Dermis blood vessel endothelial cell (primary cell): Measurements from ENCODE around the gene LRRC61. TPM values are rescaled to one million over a fixed set of nuclear protein-coding genes. Genes with fewer than 3 reads are reported as not detected.
"Not testable (repeated sequence)": the region's sequence is repeated elsewhere in the genome, so short reads cannot be mapped to it uniquely, and the experiment has no call there.

ENCODE experiments used
- DNase-seq: peaks from one replicate; pipeline ENCODE4 v3.0.0; 2010
- total RNA-seq: library from RNA; depleted of rRNA; stranded (reverse); fragments of >200 nt; gene quantifications from 2 replicates; pipeline ENCODE4 v1.2.3, GENCODE V29; 2014

Gene LRRC61, protein sequence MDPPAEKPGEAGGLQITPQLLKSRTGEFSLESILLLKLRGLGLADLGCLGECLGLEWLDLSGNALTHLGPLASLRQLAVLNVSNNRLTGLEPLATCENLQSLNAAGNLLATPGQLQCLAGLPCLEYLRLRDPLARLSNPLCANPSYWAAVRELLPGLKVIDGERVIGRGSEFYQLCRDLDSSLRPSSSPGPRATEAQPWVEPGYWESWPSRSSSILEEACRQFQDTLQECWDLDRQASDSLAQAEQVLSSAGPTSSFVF
- total RNA-seq = 5.4 and 18.0 TPM in 2 replicates

DNA sequence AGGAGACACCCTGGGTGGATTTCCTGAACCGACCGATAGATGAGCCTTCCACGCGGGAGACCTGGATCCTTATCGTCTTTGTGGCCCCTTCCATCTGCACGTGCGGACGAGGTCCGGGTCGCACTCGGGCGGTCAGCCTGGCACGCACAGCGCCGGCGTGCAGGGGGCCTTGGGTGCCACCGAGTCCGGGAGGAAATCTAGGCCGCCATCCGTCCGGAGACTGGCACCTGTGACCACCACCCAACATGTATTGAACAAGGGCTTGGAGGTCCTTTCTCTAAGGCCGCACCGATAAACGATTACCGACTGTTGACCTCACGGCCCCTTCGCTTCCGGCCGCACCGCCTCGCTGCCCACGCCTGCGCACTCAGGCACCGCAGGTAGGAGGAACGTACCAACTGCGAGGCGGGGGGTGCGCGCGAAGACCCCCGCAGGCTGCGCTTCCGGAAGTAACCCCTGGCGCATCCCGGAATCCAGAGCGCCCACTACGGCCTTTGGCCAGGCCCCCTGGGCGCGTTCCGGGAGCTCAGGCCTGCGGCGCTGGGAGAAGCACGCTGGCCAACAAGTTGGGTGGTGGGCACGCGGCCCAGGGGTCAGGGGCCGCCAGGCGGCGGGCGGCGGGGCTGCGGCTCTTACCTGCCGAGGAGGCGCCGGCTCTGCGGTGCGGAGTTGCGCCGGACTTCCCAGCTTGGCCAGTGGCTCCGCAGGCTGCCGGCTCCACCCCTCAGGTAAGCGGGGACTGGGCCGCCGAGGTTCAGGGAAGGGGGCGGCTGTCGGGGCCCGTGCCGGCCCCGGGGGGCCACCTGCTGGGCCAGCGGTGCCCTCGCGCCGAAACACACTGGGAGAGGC, at the start of gene LRRC61, which contains the start of gene ACTR3C:
TSS of gene LRRC61 (plus strand) at position 523 of the 849 bp plus-strand sequence. CDS start 13,507 bp downstream, outside the sequence.
TSS of gene ACTR3C (minus strand) at position 713 of the 849 bp plus-strand sequence. CDS start 28,249 bp downstream, outside the sequence.
- peak; percentile 48 for DNase-seq

DNA sequence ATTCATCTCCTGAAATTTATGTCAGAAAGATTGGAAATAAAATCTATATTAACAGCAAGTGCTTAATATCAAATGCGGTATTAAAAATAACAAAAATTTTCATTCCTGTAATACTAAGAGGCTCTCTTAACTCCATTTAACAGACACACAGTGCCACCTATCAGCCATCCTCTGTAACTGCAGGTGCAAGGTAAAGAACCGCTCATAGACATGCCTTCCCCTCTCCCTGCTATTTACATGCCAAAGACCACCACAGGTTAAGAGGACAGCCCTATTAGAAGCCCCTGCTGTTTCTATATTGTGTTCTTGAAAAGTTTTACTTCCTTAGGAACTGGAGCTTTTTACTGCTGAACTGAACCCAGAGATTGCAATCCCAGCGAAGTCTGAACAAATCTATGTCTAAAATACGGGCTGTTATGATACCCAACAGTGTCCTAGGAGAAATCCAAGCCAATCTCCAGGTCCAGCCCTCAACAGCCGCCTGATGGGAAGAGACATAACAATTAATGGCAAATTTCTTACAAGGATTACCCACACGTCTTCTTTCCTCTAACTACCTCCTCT, 46.9 kb upstream of the LRRC61 start:
- peak; percentile 48 for DNase-seq

GRCh38 chr7:150278383-150278782, 44.8 kb upstream of the LRRC61 start:
- not testable (repeated sequence) for DNase-seq

GRCh38 chr7:150281681-150282403, 41.3 kb upstream of the LRRC61 start:
- not testable (repeated sequence) for DNase-seq

- not testable (repeated sequence) for DNase-seq
Measured at GRCh38 chr7:150283111-150283510, 40.0 kb upstream of the LRRC61 start.

GRCh38 chr7:150283608-150284007, 39.5 kb upstream of the LRRC61 start:
- not testable (repeated sequence) for DNase-seq

DNA sequence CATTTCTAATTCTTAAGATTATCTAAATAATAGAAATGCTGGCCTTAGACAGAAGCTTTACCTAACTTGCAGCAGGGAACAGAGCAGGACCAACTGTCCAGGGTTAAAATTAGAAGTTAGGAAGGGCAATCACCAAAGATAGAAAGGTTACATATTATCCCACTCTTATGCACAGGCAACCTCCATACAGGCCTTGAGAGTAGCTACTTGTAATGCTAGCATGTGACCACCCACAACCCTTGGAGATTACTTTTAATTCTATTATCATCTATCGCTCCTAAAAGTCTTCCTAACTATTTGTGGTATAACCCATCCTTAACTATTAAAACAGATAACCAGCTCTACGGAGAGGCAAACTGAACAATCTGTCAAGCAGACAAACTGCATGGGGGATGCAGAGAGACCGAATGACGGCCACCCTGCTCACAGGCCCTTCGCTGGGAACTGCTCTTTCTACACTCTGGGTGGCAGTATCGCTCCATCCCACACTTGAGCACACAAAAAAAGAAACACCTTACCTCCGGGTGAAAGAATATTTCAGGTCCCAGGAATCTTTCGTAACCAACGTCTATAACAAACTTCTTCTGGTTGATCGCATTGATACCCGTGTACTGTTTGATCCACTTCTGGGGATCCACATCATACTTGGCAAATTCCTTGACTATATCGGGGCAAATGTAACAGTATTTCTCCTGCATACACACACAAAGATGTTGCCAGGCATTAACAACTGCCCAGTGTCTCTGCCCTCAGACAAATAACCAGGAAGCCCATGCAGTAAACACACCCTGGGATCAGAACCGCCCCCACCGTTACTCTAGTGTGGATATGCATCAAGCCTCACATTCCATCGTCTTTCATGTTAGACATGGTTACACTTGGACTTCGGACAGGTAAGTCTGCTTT, 37.1 kb upstream of the LRRC61 start:
- DNase-seq = peak; percentile 39

DNA sequence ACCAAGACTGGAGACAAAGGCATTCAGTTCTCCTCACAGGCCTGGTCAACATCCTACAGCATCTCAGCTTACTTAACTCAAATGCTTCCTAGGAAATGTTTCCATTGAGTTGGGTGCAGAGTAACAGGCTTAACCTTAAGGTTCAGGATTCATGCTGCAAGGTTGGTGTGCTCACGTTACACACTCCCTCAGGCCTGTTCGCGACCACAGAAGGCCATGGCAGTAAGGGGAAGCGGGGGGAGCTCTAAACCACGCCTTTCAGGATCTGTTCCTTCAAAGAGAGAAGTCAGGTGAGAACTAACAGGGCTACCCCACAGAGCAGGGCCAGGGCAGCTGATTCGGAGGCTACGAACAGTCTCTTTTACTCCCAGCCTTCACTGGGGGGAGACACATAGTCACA, 35.3 kb upstream of the LRRC61 start:
- DNase-seq = not testable (repeated sequence)

DNA sequence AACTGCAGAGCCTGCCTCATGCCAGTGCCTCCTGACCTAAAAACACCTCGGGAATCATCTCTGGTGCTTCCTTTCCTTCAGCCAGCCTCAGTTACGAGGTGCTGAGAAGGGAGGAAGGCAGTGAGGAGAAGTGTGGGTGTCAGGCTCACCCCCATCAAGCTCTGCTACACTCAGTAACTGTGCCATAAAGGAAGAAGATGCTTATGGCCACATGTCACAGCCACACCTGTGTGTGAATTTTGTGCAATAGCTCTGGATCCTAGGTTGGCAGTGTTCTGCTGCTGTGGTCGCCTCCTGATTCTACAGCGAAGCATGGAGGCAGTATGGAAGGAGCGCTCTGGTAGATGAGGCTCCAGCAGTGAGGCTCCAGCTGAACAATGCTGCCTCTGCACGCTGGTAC, 34.3 kb upstream of the LRRC61 start:
- DNase-seq = not testable (repeated sequence)

DNA sequence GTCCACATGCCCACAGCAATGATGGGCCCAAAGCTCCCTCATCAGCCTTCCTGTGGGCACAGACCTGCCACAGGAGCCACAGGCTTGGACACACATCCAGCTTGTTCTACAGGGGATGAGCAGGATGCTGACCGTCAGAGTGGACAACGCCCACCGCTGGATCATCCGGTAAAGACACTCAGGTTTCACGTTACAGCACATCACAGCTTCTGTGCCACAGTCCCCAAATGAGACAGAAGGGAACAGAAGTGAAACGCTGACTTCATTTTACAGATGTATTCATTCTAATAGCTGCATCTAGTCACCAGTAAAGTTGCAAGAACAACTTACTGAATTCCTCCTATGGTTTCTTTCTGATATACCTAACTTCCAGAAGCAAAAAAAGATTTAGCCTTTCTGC, 32.8 kb upstream of the LRRC61 start:
- not testable (repeated sequence) for DNase-seq

DNA sequence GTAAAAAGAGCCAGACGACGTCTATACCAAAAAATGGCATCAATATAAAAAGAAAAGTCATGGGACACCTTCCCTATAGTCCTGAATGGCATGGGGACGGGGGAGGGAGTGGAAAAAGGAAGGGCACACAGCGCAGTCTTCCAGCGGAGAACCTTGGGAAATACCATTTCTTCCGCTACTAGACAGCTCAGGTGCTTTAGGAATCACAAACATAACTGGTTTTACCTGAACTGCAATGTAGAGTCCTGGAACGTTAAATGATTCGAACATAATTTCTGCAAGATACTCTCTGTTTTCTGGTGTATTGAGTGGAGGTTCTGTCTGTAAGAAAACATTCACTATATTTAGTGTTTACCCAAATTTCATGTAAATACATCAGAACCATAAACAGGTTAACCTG, 28.1 kb upstream of the LRRC61 start:
- not testable (repeated sequence) for DNase-seq

- not testable (repeated sequence) for DNase-seq
Measured at GRCh38 chr7:150295614-150296013, 27.5 kb upstream of the LRRC61 start.

GRCh38 chr7:150296802-150297201, 26.4 kb upstream of the LRRC61 start:
- DNase-seq = not testable (repeated sequence)

DNA sequence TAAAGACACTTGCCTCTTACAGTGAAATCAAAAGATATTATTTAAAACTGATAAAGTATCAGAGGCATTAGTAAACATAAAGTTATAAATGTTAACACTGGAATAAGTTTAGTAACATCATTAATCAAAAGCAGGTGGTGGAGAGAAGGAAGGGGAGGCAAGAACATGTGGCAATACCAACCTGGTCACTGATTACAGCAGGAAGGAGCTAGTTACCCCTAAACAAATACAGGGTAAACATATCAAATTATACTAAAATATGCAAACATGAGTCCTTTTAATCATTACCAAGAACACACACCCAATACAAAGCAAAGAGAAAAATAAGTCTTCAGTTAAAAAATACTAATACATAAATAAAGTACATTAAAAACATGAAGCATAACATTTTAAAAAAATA, 25.2 kb upstream of the LRRC61 start:
- not testable (repeated sequence) for DNase-seq

DNA sequence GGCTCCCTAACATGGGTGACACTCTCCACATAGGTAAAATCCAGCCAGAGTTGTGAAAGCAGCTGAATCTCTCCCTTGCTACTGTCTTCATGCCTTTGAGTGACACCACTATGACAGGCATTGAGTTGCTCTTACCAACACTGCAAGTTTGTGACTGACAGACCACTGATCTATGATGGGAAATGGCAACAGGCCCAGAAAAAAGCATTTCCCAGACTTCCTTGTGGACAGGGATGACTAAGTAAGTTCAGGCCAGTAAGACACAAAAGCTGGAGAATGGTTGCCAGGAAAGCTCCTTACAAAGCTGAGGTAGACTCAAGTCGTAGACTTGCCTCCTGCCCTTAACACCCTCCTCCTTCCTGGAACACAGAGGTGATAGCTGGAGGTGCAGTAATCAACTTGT, 20.2 kb upstream of the LRRC61 start:
- peak; percentile 67 for DNase-seq

- not testable (repeated sequence) for DNase-seq
Measured at GRCh38 chr7:150304499-150305258, 18.5 kb upstream of the LRRC61 start.

GRCh38 chr7:150305259-150305902, 17.8 kb upstream of the LRRC61 start:
- not testable (repeated sequence) for DNase-seq

- not testable (repeated sequence) for DNase-seq
Measured at GRCh38 chr7:150305903-150306284, 17.3 kb upstream of the LRRC61 start.

DNA sequence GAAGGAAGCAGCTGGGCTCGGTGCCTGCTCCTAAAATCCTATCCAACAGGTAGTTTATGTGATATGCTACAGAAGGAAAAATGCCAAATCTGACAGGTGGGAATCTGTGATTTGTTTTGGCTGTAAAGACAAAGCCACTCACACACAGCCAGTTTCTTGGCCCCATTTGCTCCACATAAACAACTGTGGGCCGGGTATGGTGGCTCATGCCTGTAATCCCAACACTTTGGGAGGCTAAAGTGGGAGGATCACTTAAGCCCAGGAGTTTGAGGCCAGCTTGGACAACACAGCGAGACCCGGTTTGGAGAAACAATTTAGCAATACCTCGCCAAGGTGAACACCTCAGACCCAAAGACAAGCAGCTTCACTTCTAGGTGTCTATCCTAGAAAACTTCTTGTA, 16.8 kb upstream of the LRRC61 start:
- not testable (repeated sequence) for DNase-seq

DNA sequence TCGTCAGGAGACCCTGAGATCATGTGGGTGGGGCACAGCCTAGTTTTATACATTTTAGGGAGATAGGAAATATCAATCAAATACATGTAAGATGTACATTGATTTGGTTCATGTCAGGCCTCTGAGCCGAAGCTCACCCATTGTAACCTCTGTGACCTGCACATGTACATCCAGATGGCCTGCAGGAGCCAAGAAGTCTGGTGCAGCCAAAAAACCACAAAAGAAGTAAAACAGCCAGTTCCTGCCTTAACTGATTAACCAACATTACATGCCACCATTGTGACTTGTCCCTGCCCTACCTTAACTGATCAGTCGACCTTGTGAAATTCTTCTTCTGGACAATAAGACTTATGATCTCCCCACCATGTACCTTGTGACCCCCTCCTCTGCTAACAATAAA, 16.0 kb upstream of the LRRC61 start:
- no peak for DNase-seq
